GM12878 (cell line): ENCODE data around the gene SF1. TPM values are rescaled to one million over a fixed set of nuclear protein-coding genes. Genes with fewer than 3 reads are reported as not detected.

ENCODE experiments used
- ATAC-seq: fragments of 200-7000 bp; cut with Tn5 transposase; 3 replicates; pipeline ENCODE4 v1.9.1; 2020; ENCODE audit warnings: mild to moderate bottlenecking, moderate library complexity
- BruUV-seq: library from RNA; stranded (reverse); fragments of 400-500 nt; replicated peaks from 2 replicates; lab custom pipeline; 2021; lab: Mats Ljungman, UMichigan
- CTCF ChIA-PET: fragments of 300-600 bp; sonication (Branson Sonifier 250); formaldehyde crosslinking; extraction: SDS; loops from one replicate; lab custom pipeline; 2021; ENCODE audit warnings: inconsistent platforms; lab: Yijun Ruan, JAX
- POLR2A ChIA-PET: fragments of 350-600 bp; formaldehyde crosslinking; extraction: SDS; loops from one replicate; lab custom pipeline; 2021; ENCODE audit warnings: inconsistent platforms; lab: Charles Lee
- RAD21 ChIA-PET: fragments of 300-600 bp; sonication (Branson Sonifier 250); formaldehyde crosslinking; loops from one replicate; lab custom pipeline; 2023; ENCODE audit warnings: antibody characterized with exemption; ENCODE audit not compliant: unreplicated experiment; lab: Charles Lee
- SMC1A ChIA-PET: fragments of 300-600 bp; sonication (Branson Sonifier 250); formaldehyde crosslinking; loops from one replicate; lab custom pipeline; 2023; ENCODE audit not compliant: unreplicated experiment, uncharacterized antibody; lab: Charles Lee
- DNase-seq: peaks from one replicate; pipeline ENCODE4 v3.0.0-alpha.2; 2011; ENCODE audit warnings: low read depth, low spot score
- FAIRE-seq: peaks from 3 replicates; lab custom pipeline; 2011; peaks lifted over from hg19 to GRCh38; lab: Jason Lieb, UNC
- H2AFZ ChIP-seq: 2 replicates; pipeline ENCODE4 v1.6.0; 2011; ENCODE audit warnings: low read depth, low read length, control low read depth; ENCODE audit not compliant: control insufficient read depth
- H3K27ac ChIP-seq: 2 replicates; pipeline ENCODE4 v1.5.1; 2011; ENCODE audit warnings: control low read depth; ENCODE audit not compliant: control insufficient read depth, insufficient read depth
- H3K27me3 ChIP-seq, 2 experiments: replicated peaks in 1 of 2; 2 replicates each; pipeline versions ENCODE4 v1.6.0 to v1.6.1; 2011; ENCODE audit warnings: low read length in 1 of 2; ENCODE audit not compliant: control insufficient read depth in 2 of 2, insufficient read depth in 2 of 2
- H3K36me3 ChIP-seq, 2 experiments: 2 replicates each; pipeline ENCODE4 v1.5.1; 2011; ENCODE audit warnings: low read length in 1 of 2; ENCODE audit not compliant: control insufficient read depth in 2 of 2, insufficient read depth in 2 of 2
- H3K4me1 ChIP-seq: 2 replicates; pipeline ENCODE4 v1.6.1; 2011; ENCODE audit warnings: mild to moderate bottlenecking, low read length, moderate library complexity, mixed read lengths; ENCODE audit not compliant: control insufficient read depth, insufficient read depth
- H3K4me2 ChIP-seq: 2 replicates; pipeline ENCODE4 v1.6.0; 2011; ENCODE audit warnings: control low read depth; ENCODE audit not compliant: control insufficient read depth, insufficient read depth
- H3K4me3 ChIP-seq: fragments of 200-600 bp; sonication (generic); 2 replicates; pipeline ENCODE4 v1.5.1; 2016
- H3K79me2 ChIP-seq: 2 replicates; pipeline ENCODE4 v1.6.0; 2011; ENCODE audit warnings: low read length; ENCODE audit not compliant: control insufficient read depth, insufficient read depth
- H3K9ac ChIP-seq: 2 replicates; pipeline ENCODE4 v1.8.0; 2011; ENCODE audit warnings: low read length, control low read depth, mixed read lengths; ENCODE audit not compliant: control insufficient read depth, insufficient read depth
- H3K9me3 ChIP-seq: replicated peaks from 3 replicates; pipeline ENCODE4 v1.5.1; 2011; ENCODE audit warnings: mild to moderate bottlenecking, low read length; ENCODE audit not compliant: control insufficient read depth, insufficient read depth
- H4K20me1 ChIP-seq: 2 replicates; pipeline ENCODE4 v1.6.0; 2011; ENCODE audit not compliant: control insufficient read depth, insufficient read depth
- ATF7 ChIP-seq: fragments of 450-650 bp; IDR thresholded peaks from 2 replicates; pipeline ENCODE4 v1.6.1; 2016; ENCODE audit warnings: low read depth, mild to moderate bottlenecking
- BCL11A ChIP-seq: IDR thresholded peaks from 2 replicates; pipeline ENCODE4 v1.6.1; 2011; ENCODE audit warnings: low read depth, low read length
- ESRRA ChIP-seq: IDR thresholded peaks from 2 replicates; pipeline ENCODE4 v1.6.1; 2012; ENCODE audit warnings: mild to moderate bottlenecking, low read length, improper control_type of control experiment
- PAX5 ChIP-seq: IDR thresholded peaks from 2 replicates; pipeline ENCODE4 v1.6.1; 2011; ENCODE audit warnings: low read depth, low read length, borderline replicate concordance
- POU2F2 ChIP-seq: IDR thresholded peaks from 3 replicates; pipeline ENCODE4 v1.6.1; 2011; ENCODE audit warnings: low read depth, mild to moderate bottlenecking, low read length, borderline replicate concordance
- ZZZ3 ChIP-seq: IDR thresholded peaks from 2 replicates; pipeline ENCODE4 v1.6.1; 2011; ENCODE audit warnings: low read depth; ENCODE audit not compliant: control insufficient read depth, insufficient read length
- WGBS: methylation state at CpG from one replicate; pipeline ENCODE4 v1.1.6; 2016; ENCODE audit warnings: low lambda C conversion rate; ENCODE audit not compliant: insufficient replicate concordance, insufficient coverage; ENCODE audit errors: missing lambda C conversion rate; 5-methylcytosine and 5-hydroxymethylcytosine counted together
- in situ Hi-C: fragments of 300-500 bp; cut with MboI; formaldehyde crosslinking; loops from 9 replicates; pipeline ENCODE4 v1.14.3; 2018; ENCODE audit warnings: mixed read lengths
- intact Hi-C: fragments of 100-400 bp; cut with micrococcal nuclease; formaldehyde crosslinking; loops from one replicate; pipeline ENCODE4 v1.14.2; 2022; ENCODE audit not compliant: unreplicated experiment
- polyA plus RNA-seq, 11 experiments: library from polyadenylated mRNA; depleted of rRNA in 4 of 11; unstranded in 6 of 11; stranded (reverse) in 5 of 11; fragments of >200 nt; fragmentation: Nextera tagmentation in 4 of 11; fragmentation: Illumina TruSeq in 1 of 11; extraction: Ambion mirVana in 4 of 11; extraction: Trizol in 1 of 11; gene quantifications; 1 replicate in 1 of 11; 2 replicates in 10 of 11; pipeline versions ENCODE4 v1.2.1 to v1.2.3, GENCODE V29; 2011 to 2016; ENCODE audit warnings: inconsistent platforms in 2 of 11, missing spikeins in 2 of 11, low read depth in 1 of 11
- total RNA-seq, 4 experiments: library from RNA; depleted of rRNA in 3 of 4; stranded (reverse); fragments of >200 nt in 3 of 4; fragmentation: Illumina TruSeq in 1 of 4; extraction: Trizol in 1 of 4; gene quantifications; 2 replicates each; pipeline versions ENCODE4 v1.2.1 to v1.2.3, GENCODE V29; 2013 to 2021
- TF ChIP-seq, protein P1 (sequence below): fragments of 450-650 bp; formaldehyde crosslinking; IDR thresholded peaks from 2 replicates; pipeline ENCODE4 v1.4.0; 2022; ENCODE audit warnings: mild to moderate bottlenecking, moderate library complexity

Gene SF1
- total and polyA plus RNA-seq, 10 of the 15 experiments (the other 5 are each of a cell fraction or from before 2014, with no cell fraction given), result 13.6 to 337 (median 103) TPM

DNA sequence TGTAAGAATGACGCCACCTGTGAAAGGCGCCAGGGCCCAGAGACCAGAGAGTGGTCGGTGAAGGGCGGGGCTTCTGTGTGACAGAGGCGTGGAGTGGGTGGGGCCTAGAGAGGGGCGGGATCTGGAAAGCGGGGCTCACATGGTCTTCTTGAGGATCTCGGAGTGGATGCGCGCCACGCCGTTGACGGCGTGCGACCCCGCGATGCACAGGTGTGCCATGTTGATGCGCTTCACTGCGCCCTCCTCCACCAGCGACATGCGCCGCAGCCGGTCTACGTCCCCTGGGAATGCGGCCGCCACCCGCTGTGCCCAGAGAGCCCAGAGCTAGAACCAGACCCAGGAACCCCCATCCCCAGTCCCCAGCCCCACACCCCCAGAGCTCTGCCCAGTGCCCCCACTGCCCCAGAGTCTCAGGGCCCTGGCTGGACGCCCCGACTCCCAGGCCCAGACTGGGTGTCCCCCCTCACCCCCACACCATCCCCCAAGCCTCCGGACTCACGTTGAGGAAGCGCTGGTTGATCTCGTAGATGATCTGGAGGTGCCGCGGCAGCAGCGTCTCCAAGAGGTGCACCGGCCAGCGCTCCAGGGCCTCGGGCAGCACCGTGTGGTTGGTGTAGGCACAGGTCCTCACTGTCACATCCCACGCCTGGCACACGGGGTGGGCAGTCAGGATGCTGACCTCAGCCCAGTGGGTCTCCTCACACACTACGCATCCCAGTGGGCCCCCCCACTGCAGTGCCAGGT, 24.8 kb downstream of the SF1 start:
- no peak overlapping the region for H2AFZ ChIP-seq
- ChIA-PET SMC1A (no interaction called here), RAD21 (no interaction called here), POLR2A (no interaction called here), CTCF (no interaction called here)
- no peaks in the 10 kb centered on the region for H3K4me1 ChIP-seq
- no peaks in the 10 kb centered on the region for H3K79me2 ChIP-seq
- WGBS, result 82% methylated on average over 35 of the region's 43 CpGs
- BruUV-seq, result no TSS peak
- H3K36me3 ChIP-seq, result no peaks in the 10 kb centered on the region
- no peaks in the 10 kb centered on the region for H3K27me3 ChIP-seq
- intact Hi-C loops, result no loop called here
- H3K27ac ChIP-seq, result no peak overlapping the region
- ATAC-seq (no peak), DNase-seq (no peak), FAIRE-seq (no peak)
- H3K9ac ChIP-seq, result no peak overlapping the region
- no peaks in the 10 kb centered on the region for H4K20me1 ChIP-seq
- in situ Hi-C loops, result no loop called here
- no peak for TF ChIP-seq ZZZ3
- no peak for TF ChIP-seq BCL11A
- TF ChIP-seq ATF7, result no peak
- TF ChIP-seq ESRRA, result no peak
- no peak for TF ChIP-seq PAX5
- no peak for TF ChIP-seq POU2F2
- TF ChIP-seq, protein P1, sequence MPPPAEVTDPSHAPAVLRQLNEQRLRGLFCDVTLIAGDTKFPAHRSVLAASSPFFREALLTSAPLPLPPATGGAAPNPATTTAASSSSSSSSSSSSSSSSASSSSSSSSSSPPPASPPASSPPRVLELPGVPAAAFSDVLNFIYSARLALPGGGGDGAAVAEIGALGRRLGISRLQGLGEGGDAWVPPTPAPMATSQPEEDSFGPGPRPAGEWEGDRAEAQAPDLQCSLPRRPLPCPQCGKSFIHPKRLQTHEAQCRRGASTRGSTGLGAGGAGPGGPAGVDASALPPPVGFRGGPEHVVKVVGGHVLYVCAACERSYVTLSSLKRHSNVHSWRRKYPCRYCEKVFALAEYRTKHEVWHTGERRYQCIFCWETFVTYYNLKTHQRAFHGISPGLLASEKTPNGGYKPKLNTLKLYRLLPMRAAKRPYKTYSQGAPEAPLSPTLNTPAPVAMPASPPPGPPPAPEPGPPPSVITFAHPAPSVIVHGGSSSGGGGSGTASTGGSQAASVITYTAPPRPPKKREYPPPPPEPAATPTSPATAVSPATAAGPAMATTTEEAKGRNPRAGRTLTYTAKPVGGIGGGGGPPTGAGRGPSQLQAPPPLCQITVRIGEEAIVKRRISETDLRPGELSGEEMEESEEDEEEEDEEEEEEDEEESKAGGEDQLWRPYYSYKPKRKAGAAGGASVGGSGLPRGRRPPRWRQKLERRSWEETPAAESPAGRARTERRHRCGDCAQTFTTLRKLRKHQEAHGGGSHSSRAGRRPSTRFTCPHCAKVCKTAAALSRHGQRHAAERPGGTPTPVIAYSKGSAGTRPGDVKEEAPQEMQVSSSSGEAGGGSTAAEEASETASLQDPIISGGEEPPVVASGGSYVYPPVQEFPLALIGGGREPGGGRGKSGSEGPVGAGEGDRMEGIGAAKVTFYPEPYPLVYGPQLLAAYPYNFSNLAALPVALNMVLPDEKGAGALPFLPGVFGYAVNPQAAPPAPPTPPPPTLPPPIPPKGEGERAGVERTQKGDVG (CRISPR knock-in tag), result no peak
- no peaks in the 10 kb centered on the region for H3K9me3 ChIP-seq
- H3K4me3 ChIP-seq, result no peak overlapping the region
- no peak overlapping the region for H3K4me2 ChIP-seq
